GM12878 (cell line): ENCODE measurements around the gene NAALADL2. TPM values are rescaled to one million over a fixed set of nuclear protein-coding genes. Genes with fewer than 3 reads are reported as not detected.
A peak's percentile ranks its signal among the peaks of the same experiment; 100 is the strongest.

Experiments used
- ATAC-seq: fragments of 200-7000 bp; cut with Tn5 transposase; 3 replicates; pipeline ENCODE4 v1.9.1; 2020; ENCODE audit warnings: mild to moderate bottlenecking, moderate library complexity
- BruUV-seq: library from RNA; stranded (reverse); fragments of 400-500 nt; replicated peaks from 2 replicates; lab custom pipeline; 2021; lab: Mats Ljungman, UMichigan
- CTCF ChIA-PET: fragments of 300-600 bp; sonication (Branson Sonifier 250); formaldehyde crosslinking; extraction: SDS; loops from one replicate; lab custom pipeline; 2021; ENCODE audit warnings: inconsistent platforms; lab: Yijun Ruan, JAX
- POLR2A ChIA-PET: fragments of 350-600 bp; formaldehyde crosslinking; extraction: SDS; loops from one replicate; lab custom pipeline; 2021; ENCODE audit warnings: inconsistent platforms; lab: Charles Lee
- RAD21 ChIA-PET: fragments of 300-600 bp; sonication (Branson Sonifier 250); formaldehyde crosslinking; loops from one replicate; lab custom pipeline; 2023; ENCODE audit warnings: antibody characterized with exemption; ENCODE audit not compliant: unreplicated experiment; lab: Charles Lee
- SMC1A ChIA-PET: fragments of 300-600 bp; sonication (Branson Sonifier 250); formaldehyde crosslinking; loops from one replicate; lab custom pipeline; 2023; ENCODE audit not compliant: unreplicated experiment, uncharacterized antibody; lab: Charles Lee
- DNase-seq: peaks from one replicate; pipeline ENCODE4 v3.0.0-alpha.2; 2011; ENCODE audit warnings: low read depth, low spot score
- FAIRE-seq: peaks from 3 replicates; lab custom pipeline; 2011; peaks lifted over from hg19 to GRCh38; lab: Jason Lieb, UNC
- H2AFZ ChIP-seq: 2 replicates; pipeline ENCODE4 v1.6.0; 2011; ENCODE audit warnings: low read depth, low read length, control low read depth; ENCODE audit not compliant: control insufficient read depth
- H3K27ac ChIP-seq: 2 replicates; pipeline ENCODE4 v1.5.1; 2011; ENCODE audit warnings: control low read depth; ENCODE audit not compliant: control insufficient read depth, insufficient read depth
- H3K27me3 ChIP-seq, 2 experiments: replicated peaks in 1 of 2; 2 replicates each; pipeline versions ENCODE4 v1.6.0 to v1.6.1; 2011; ENCODE audit warnings: low read length in 1 of 2; ENCODE audit not compliant: control insufficient read depth in 2 of 2, insufficient read depth in 2 of 2
- H3K36me3 ChIP-seq, 2 experiments: 2 replicates each; pipeline ENCODE4 v1.5.1; 2011; ENCODE audit warnings: low read length in 1 of 2; ENCODE audit not compliant: control insufficient read depth in 2 of 2, insufficient read depth in 2 of 2
- H3K4me1 ChIP-seq: 2 replicates; pipeline ENCODE4 v1.6.1; 2011; ENCODE audit warnings: mild to moderate bottlenecking, low read length, moderate library complexity, mixed read lengths; ENCODE audit not compliant: control insufficient read depth, insufficient read depth
- H3K4me2 ChIP-seq: 2 replicates; pipeline ENCODE4 v1.6.0; 2011; ENCODE audit warnings: control low read depth; ENCODE audit not compliant: control insufficient read depth, insufficient read depth
- H3K4me3 ChIP-seq: fragments of 200-600 bp; sonication (generic); 2 replicates; pipeline ENCODE4 v1.5.1; 2016
- H3K79me2 ChIP-seq: 2 replicates; pipeline ENCODE4 v1.6.0; 2011; ENCODE audit warnings: low read length; ENCODE audit not compliant: control insufficient read depth, insufficient read depth
- H3K9ac ChIP-seq: 2 replicates; pipeline ENCODE4 v1.8.0; 2011; ENCODE audit warnings: low read length, control low read depth, mixed read lengths; ENCODE audit not compliant: control insufficient read depth, insufficient read depth
- H3K9me3 ChIP-seq: replicated peaks from 3 replicates; pipeline ENCODE4 v1.5.1; 2011; ENCODE audit warnings: mild to moderate bottlenecking, low read length; ENCODE audit not compliant: control insufficient read depth, insufficient read depth
- H4K20me1 ChIP-seq: 2 replicates; pipeline ENCODE4 v1.6.0; 2011; ENCODE audit not compliant: control insufficient read depth, insufficient read depth
- DPF2 ChIP-seq: fragments of 450-650 bp; IDR thresholded peaks from 2 replicates; pipeline ENCODE4 v1.6.1; 2017; ENCODE audit warnings: mild to moderate bottlenecking
- IKZF1 ChIP-seq: fragments of 450-650 bp; conservative IDR thresholded peaks from 2 replicates; pipeline ENCODE4 v1.6.1; 2017; ENCODE audit warnings: antibody characterized with exemption, mild to moderate bottlenecking
- MTA2 ChIP-seq: fragments of 450-650 bp; IDR thresholded peaks from 2 replicates; pipeline ENCODE4 v1.6.1; 2016; ENCODE audit warnings: low read depth, mild to moderate bottlenecking, moderate library complexity
- MXI1 ChIP-seq: fragments of 150-350 bp; IDR thresholded peaks from 2 replicates; pipeline ENCODE4 v1.6.1; 2011; ENCODE audit warnings: low read depth, mild to moderate bottlenecking, inconsistent platforms, low read length, improper control_type of control experiment
- NR2F1 ChIP-seq: fragments of 450-650 bp; conservative IDR thresholded peaks from 2 replicates; pipeline ENCODE4 v1.6.1; 2017; ENCODE audit warnings: mild to moderate bottlenecking
- RAD51 ChIP-seq: fragments of 450-650 bp; IDR thresholded peaks from 2 replicates; pipeline ENCODE4 v1.6.1; 2016; ENCODE audit warnings: moderate library complexity, mild to moderate bottlenecking, inconsistent platforms
- RELB ChIP-seq: fragments of 450-650 bp; IDR thresholded peaks from 2 replicates; pipeline ENCODE4 v1.6.1; 2017; ENCODE audit warnings: low read depth, mild to moderate bottlenecking, moderate library complexity
- SPI1 ChIP-seq: IDR thresholded peaks from 2 replicates; pipeline ENCODE4 v1.6.1; 2011; ENCODE audit warnings: low read depth, mild to moderate bottlenecking, low read length, moderate library complexity, borderline replicate concordance; ENCODE audit not compliant: insufficient read depth
- ZNF592 ChIP-seq: fragments of 450-650 bp; IDR thresholded peaks from 2 replicates; pipeline ENCODE4 v1.6.1; 2017; ENCODE audit warnings: mild to moderate bottlenecking, moderate library complexity
- WGBS: methylation state at CpG from one replicate; pipeline ENCODE4 v1.1.6; 2016; ENCODE audit warnings: low lambda C conversion rate; ENCODE audit not compliant: insufficient replicate concordance, insufficient coverage; ENCODE audit errors: missing lambda C conversion rate; 5-methylcytosine and 5-hydroxymethylcytosine counted together
- in situ Hi-C: fragments of 300-500 bp; cut with MboI; formaldehyde crosslinking; loops from 9 replicates; pipeline ENCODE4 v1.14.3; 2018; ENCODE audit warnings: mixed read lengths
- intact Hi-C: fragments of 100-400 bp; cut with micrococcal nuclease; formaldehyde crosslinking; loops from one replicate; pipeline ENCODE4 v1.14.2; 2022; ENCODE audit not compliant: unreplicated experiment
- polyA plus RNA-seq, 11 experiments: library from polyadenylated mRNA; depleted of rRNA in 4 of 11; unstranded in 6 of 11; stranded (reverse) in 5 of 11; fragments of >200 nt; fragmentation: Nextera tagmentation in 4 of 11; fragmentation: Illumina TruSeq in 1 of 11; extraction: Ambion mirVana in 4 of 11; extraction: Trizol in 1 of 11; gene quantifications; 1 replicate in 1 of 11; 2 replicates in 10 of 11; pipeline versions ENCODE4 v1.2.1 to v1.2.3, GENCODE V29; 2011 to 2016; ENCODE audit warnings: inconsistent platforms in 2 of 11, missing spikeins in 2 of 11, low read depth in 1 of 11
- total RNA-seq, 4 experiments: library from RNA; depleted of rRNA in 3 of 4; stranded (reverse); fragments of >200 nt in 3 of 4; fragmentation: Illumina TruSeq in 1 of 4; extraction: Trizol in 1 of 4; gene quantifications; 2 replicates each; pipeline versions ENCODE4 v1.2.1 to v1.2.3, GENCODE V29; 2013 to 2021

NAALADL2 gene
- total and polyA plus RNA-seq, 10 of the 15 experiments (the other 5 are each of a cell fraction or from before 2014, with no cell fraction given): 0.06 to 10.8 (median 0.46) TPM

- no peaks in the 10 kb centered on the region for H3K4me1 ChIP-seq
- TF ChIP-seq SPI1 (peak; percentile 90), ZNF592 (no peak), NR2F1 (peak; percentile 86), MTA2 (peak; percentile 58), RELB (peak; percentile 44; the same call in 1 of the 2 replicates), DPF2 (0 out of 2 replicates have a peak, but pooled peaks have one; percentile 38), RAD51 (peak; percentile 60; the same call in 1 of the 2 replicates), MXI1 (no peak), IKZF1 (0 out of 2 replicates have a peak, but pooled peaks have one; percentile 28)
- TF ChIP-seq, all 136 proteins: peak for 7
- intact Hi-C loops (no loop called here), in situ Hi-C loops (no loop called here)
- ATAC-seq (peak; percentile 99), DNase-seq (peak; percentile 21), FAIRE-seq (no peak)
- Histone ChIP-seq H2AFZ (no peak overlapping the region), H3K36me3 (no peaks in the 10 kb centered on the region), H3K27me3 (no peaks in the 10 kb centered on the region), H4K20me1 (no peaks in the 10 kb centered on the region), H3K27ac (no peak overlapping the region), H3K4me3 (no peak overlapping the region), H3K9ac (no peak overlapping the region), H3K9me3 (no peaks in the 10 kb centered on the region; the same call in 2 of the 3 replicates), H3K79me2 (no peaks in the 10 kb centered on the region), H3K4me2 (no peak overlapping the region)
- CTCF ChIA-PET: no interaction called here
- BruUV-seq: no TSS peak
- RAD21 ChIA-PET: no interaction called here
- SMC1A ChIA-PET: no interaction called here
- 0% methylated on average over 3 of the region's 3 CpGs for WGBS
- POLR2A ChIA-PET: no interaction called here
Observed at GRCh38 chr3:175518459-175518858, 659.3 kb downstream of the NAALADL2 start.
